Thymus (tissue), 11 donors: ENCODE data around the gene TSPAN10. TPM values are rescaled to one million over a fixed set of nuclear protein-coding genes. Genes with fewer than 3 reads are reported as not detected.

Source experiments
- DNase-seq, 9 donors: peaks; one replicate each; pipeline ENCODE4 v3.0.0-alpha.2; 2013; ENCODE audit warnings: low spot score in 9 of 9, low read depth in 6 of 9, missing footprints in 1 of 9
- H3K27ac ChIP-seq, 2 donors: one replicate each; pipeline ENCODE4 v1.5.1; 2013; ENCODE audit warnings: control low read depth in 1 of 2, low read depth in 1 of 2, low read length in 1 of 2, mild to moderate bottlenecking in 1 of 2, moderate library complexity in 1 of 2
- H3K27me3 ChIP-seq, 2 donors: one replicate each; pipeline ENCODE4 v1.5.1; 2013; ENCODE audit warnings: low read length in 1 of 2; ENCODE audit not compliant: control insufficient read depth in 2 of 2, insufficient read depth in 1 of 2
- H3K36me3 ChIP-seq, 2 donors: one replicate each; pipeline ENCODE4 v1.5.1; 2013; ENCODE audit warnings: low read length in 1 of 2, mild to moderate bottlenecking in 1 of 2, moderate library complexity in 1 of 2; ENCODE audit not compliant: control insufficient read depth in 2 of 2, insufficient read depth in 2 of 2
- H3K4me1 ChIP-seq, 2 donors: one replicate each; pipeline ENCODE4 v1.5.1; 2013; ENCODE audit warnings: low read length in 2 of 2; ENCODE audit not compliant: control insufficient read depth in 2 of 2, insufficient read depth in 2 of 2
- H3K4me3 ChIP-seq, 2 donors: one replicate each; pipeline ENCODE4 v1.5.1; 2013; ENCODE audit warnings: low read length in 2 of 2, control low read depth in 1 of 2, mild to moderate bottlenecking in 1 of 2
- H3K9me3 ChIP-seq, 2 donors: one replicate each; pipeline ENCODE4 v1.5.1; 2013; ENCODE audit warnings: low read length in 1 of 2, mild to moderate bottlenecking in 1 of 2; ENCODE audit not compliant: control insufficient read depth in 2 of 2, insufficient read depth in 1 of 2
- WGBS: extraction: QIAGEN DNeasy Blood & Tissue Kit; methylation state at CpG from one replicate; pipeline ENCODE4 v1.1.7; 2013; 5-methylcytosine and 5-hydroxymethylcytosine counted together
- polyA plus RNA-seq: library from polyadenylated mRNA; stranded (reverse); fragments of 200-250 nt; gene quantifications from one replicate; pipeline ENCODE4 v1.2.3, GENCODE V29; 2013
- total RNA-seq: library from RNA; stranded (reverse); fragments of 120-200 nt; gene quantifications from one replicate; pipeline ENCODE4 v1.2.4, GENCODE V29; 2013
- donor health status: healthy.

TSPAN10 gene
- total and polyA plus RNA-seq, 2 donors: 0.47 to 1.8 TPM

DNA sequence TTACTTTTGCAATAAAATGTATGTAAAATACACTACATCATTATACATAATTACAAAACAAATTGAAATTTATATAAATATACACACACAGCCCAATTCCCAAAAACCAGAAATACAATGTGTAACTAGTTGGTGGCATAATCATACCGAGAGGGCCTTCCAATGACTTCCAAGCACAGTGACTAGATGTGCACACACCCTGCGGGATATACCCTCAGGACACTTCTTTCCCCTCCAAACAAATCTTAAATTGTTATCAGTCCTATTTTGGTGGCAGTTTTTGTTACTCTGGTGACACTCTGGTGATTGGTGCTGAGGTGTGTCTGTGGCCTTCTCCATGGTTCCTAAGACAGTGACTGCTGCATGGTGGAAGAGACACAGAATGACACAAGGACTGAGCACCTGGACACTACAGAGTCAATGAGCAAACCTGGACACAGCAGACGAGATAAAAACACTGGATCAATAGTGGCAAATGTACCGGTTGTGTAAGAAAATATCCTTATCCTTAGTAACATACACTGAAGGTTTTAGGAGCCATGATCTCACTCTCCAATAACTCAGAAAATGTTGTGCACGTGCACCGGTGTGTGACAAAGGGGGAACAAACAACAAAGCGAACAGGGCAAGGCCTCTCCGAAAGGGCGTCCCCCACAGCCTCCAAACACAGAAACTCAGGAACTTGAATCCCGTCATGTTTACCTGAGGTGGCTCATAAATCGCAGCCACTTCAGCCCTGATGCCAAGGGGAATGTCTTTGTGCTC is 33.0 kb upstream of the TSPAN10 start:
- Histone ChIP-seq H3K27me3 (no peaks in the 10 kb centered on the region), H3K27ac (no peak overlapping the region), H3K4me1 (no peaks in the 10 kb centered on the region), H3K9me3 (no peaks in the 10 kb centered on the region), H3K36me3 (peaks cover 69 to 81% of the 10 kb centered on the region in 2 donors), H3K4me3 (no peak overlapping the region)
- WGBS: 95% methylated on average over 11 of the region's 11 CpGs
- no peak for DNase-seq

GRCh38 chr17:81607431-81607830 is 29.6 kb upstream of the TSPAN10 start:
- Histone ChIP-seq H3K36me3 (peaks cover 76 to 80% of the 10 kb centered on the region in 2 donors), H3K9me3 (no peaks in the 10 kb centered on the region), H3K4me3 (no peak overlapping the region), H3K4me1 (no peaks in the 10 kb centered on the region), H3K27ac (no peak overlapping the region), H3K27me3 (no peaks in the 10 kb centered on the region)
- DNase-seq: no peak
- WGBS: 97% methylated on average over 6 of the region's 6 CpGs

DNA sequence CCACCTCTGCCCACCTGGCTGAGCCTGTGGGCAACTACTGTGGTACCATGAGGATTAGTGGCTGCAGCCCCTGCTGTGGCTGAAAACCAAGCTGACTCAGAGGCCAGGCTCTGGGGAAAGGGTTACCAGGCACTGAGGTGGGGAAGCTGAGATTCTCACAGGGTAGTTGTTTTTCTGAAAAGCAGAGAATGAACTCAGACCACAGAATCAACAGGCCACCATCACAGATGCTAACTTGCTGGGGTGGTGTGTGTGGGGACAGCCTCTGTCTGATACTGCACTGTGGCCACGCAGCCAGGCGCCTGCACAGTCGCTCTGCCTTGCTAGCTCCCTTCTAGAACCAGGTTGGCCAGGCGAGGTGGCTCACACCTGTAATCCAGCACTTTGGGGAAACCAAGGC is 28.9 kb upstream of the TSPAN10 start:
- H3K4me3 ChIP-seq: no peak overlapping the region
- no peak overlapping the region for H3K27ac ChIP-seq
- WGBS: 99% methylated on average over 4 of the region's 4 CpGs
- no peaks in the 10 kb centered on the region for H3K27me3 ChIP-seq
- no peak for DNase-seq
- no peaks in the 10 kb centered on the region for H3K9me3 ChIP-seq
- no peaks in the 10 kb centered on the region for H3K4me1 ChIP-seq
- H3K36me3 ChIP-seq: peaks cover 79% of the 10 kb centered on the region in 2 donors

DNA sequence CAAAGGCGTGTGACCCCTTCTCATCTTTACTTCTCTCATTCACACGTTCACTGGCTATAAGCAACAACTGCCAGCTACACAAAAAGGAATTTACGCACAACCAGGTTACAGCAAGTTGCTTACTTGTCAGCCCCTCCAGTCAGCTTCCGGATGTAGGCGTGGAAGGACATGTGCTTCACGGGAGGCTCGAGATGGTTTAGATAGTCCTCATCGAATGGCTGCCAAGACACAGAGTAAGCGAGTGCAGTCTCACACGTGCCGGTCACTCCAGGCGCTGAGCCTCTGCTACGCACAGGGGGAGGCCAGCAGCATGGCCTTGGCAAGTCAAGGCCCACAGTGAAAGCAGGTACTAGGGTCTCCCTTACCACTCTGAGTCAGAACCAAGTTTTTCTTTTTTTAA is 28.4 kb upstream of the TSPAN10 start:
- H3K4me3 ChIP-seq: no peak overlapping the region
- H3K27ac ChIP-seq: no peak overlapping the region
- H3K36me3 ChIP-seq: peaks cover 80 to 81% of the 10 kb centered on the region in 2 donors
- 97% methylated on average over 13 of the region's 13 CpGs for whole genome bisulfite sequencing
- DNase-seq: no peak
- H3K9me3 ChIP-seq: no peaks in the 10 kb centered on the region
- no peaks in the 10 kb centered on the region for H3K27me3 ChIP-seq
- no peaks in the 10 kb centered on the region for H3K4me1 ChIP-seq

DNA sequence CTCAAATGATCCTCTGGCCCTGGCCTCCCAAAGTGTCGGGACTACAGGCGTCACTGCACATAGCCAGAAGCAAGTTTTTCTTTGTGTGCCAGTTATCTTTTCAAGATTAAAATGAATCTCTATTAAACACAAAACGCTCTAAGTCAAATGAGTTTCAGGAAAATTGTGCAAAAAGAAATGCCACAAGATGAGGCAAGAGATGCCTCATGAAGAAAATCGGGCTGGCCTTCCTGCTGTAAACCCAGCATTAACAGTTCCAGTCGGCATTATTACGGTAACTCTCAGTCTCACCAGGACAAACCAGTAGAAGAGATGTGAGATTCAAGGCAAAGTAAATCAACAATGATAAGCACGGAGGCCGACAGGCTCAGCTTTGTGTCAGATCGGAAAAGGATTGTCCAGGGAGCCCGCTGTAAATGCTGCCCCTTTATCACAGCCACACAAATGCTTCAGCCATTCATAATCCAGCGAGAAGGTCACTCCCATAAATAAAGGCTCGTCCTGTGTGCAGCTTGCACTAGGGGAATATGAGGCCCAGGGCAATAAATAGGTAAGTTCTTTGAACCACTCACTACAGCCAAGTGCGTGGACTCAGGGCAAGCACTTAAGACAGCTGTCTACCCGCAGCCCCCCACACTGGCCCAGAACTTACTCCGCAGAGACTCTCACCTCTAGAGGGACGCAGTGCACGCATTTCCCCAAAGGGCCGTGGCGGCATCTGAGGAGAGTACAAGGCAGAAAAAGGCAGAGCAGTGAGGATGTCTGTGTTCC is 27.3 kb upstream of the TSPAN10 start:
- peaks cover 78 to 81% of the 10 kb centered on the region in 2 donors for H3K36me3 ChIP-seq
- DNase-seq: no peak
- peaks cover 0 to 6% of the 10 kb centered on the region in 2 donors for H3K4me1 ChIP-seq
- no peaks in the 10 kb centered on the region for H3K27me3 ChIP-seq
- no peak overlapping the region for H3K4me3 ChIP-seq
- no peaks in the 10 kb centered on the region for H3K9me3 ChIP-seq
- 97% methylated on average over 19 of the region's 19 CpGs for WGBS
- H3K27ac ChIP-seq: no peak overlapping the region

DNA sequence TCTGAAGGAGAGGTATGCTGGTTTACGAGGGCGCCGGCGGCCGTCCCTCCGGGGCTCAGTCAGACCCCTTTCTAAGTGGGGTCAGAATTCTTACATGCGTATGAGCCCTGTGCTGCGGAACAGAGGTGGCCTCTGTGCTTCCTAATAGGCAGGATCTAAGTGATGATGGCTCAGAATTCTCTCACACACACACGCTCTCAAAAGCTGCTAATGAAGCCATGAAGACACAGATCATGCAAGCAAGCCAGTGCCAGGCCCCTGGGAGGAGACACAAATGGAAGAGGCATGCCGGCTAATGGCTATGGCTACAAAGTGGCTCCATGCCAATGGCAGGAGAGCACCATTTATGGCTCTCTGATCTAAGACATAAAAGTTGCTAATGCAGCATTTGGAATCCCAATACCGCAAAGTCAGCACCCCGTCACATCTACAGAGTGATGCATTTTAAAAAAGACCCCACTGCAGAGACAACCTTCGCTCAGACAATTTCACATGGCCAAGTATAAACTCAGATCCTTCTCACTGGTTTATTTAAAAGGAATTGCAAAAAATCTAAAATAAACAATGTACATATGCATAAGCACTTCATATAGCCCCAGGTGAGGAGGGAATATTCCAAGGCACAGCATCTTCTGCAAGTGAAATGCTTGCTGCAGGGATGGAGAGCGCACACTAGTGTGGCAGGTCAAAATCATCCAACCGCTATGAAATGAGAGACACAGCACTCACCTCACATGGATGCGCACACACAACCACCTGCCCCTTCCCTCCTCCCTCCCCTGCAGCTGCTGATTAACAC is 24.6 kb upstream of the TSPAN10 start:
- no peak for DNase-seq
- no peak overlapping the region for H3K27ac ChIP-seq
- H3K27me3 ChIP-seq: no peaks in the 10 kb centered on the region
- H3K36me3 ChIP-seq: peaks cover 73 to 78% of the 10 kb centered on the region in 2 donors
- peaks cover 0 to 13% of the 10 kb centered on the region in 2 donors for H3K4me1 ChIP-seq
- no peak overlapping the region for H3K4me3 ChIP-seq
- 91% methylated on average over 16 of the region's 16 CpGs for WGBS
- peaks cover 0 to 4% of the 10 kb centered on the region in 2 donors for H3K9me3 ChIP-seq

DNA sequence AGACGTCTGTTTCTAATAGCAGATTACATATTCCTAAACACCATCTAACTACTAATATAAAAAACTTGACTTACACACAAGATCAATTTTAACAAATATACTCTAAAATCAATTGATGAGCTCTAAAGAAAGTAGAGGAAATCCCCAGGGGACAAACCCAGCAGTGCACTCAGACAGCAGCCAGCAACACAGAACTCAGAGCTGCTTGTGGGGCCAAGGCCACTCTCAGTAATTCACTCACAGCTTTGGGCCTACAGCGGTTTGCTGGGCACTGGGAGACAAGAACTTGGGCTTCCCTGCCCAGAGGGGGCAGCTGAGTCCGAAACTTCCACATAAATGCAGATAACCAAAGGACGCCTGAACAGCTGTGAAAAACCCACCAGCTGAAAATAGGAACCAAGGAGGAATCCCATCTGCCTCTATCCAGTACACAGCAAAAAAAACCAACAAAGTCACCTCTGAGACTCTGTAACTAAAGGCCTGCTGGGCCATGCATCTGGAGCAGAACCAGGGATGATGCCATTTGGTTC is 21.5 kb upstream of the TSPAN10 start:
- 97% methylated on average over 4 of the region's 4 CpGs for WGBS
- Histone ChIP-seq H3K27ac (no peak overlapping the region), H3K27me3 (no peaks in the 10 kb centered on the region), H3K4me3 (no peak overlapping the region), H3K9me3 (peaks cover 0 to 4% of the 10 kb centered on the region in 2 donors), H3K4me1 (peaks cover 0 to 13% of the 10 kb centered on the region in 2 donors), H3K36me3 (peaks cover 55 to 56% of the 10 kb centered on the region in 2 donors)
- no peak for DNase-seq

- H3K27me3 ChIP-seq: no peaks in the 10 kb centered on the region
- H3K36me3 ChIP-seq: peaks cover 62 to 67% of the 10 kb centered on the region in 2 donors
- peaks cover 0 to 4% of the 10 kb centered on the region in 2 donors for H3K9me3 ChIP-seq
- no peak overlapping the region for H3K4me3 ChIP-seq
- WGBS: 64% methylated on average over 7 of the region's 7 CpGs
- no peak for DNase-seq
- H3K4me1 ChIP-seq: peaks cover 0 to 13% of the 10 kb centered on the region in 2 donors
- no peak overlapping the region for H3K27ac ChIP-seq
Observed at GRCh38 chr17:81616877-81617276, 20.1 kb upstream of the TSPAN10 start.
